SIG-M5 treated with dmso at 0.1 percent for 504 hours (cell line): Measurements from ENCODE around the gene GPR176.
"Not testable (repeated sequence)": the region's sequence is repeated elsewhere in the genome, so short reads cannot be mapped to it uniquely, and the experiment has no call there.

Experiments used
- DNase-seq: peaks from one replicate; lab custom pipeline; 2025; ENCODE audit not compliant: unreplicated experiment; lab: John Stamatoyannopoulos, UW

The GPR176 gene

DNA sequence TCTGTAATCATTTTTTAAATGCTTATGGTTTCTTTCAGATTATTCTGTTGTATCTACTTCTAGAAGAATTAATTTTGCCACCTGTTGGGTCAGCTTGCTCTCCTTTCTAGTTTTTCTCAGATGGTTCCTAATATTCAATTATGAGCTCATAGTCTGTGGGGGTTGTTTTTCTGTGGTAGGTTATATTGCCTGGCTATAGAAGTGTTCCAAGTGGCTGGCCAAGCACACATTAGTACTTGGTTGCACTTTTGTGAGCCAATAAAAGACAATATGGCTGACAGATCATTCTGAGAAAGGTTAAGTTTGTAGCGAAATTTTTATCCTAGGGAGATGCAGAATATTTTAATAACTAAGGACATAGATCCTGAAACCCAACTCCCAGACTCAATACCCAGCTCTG lies 105.6 kb downstream of the GPR176 start:
- no peak for DNase-seq

DNA sequence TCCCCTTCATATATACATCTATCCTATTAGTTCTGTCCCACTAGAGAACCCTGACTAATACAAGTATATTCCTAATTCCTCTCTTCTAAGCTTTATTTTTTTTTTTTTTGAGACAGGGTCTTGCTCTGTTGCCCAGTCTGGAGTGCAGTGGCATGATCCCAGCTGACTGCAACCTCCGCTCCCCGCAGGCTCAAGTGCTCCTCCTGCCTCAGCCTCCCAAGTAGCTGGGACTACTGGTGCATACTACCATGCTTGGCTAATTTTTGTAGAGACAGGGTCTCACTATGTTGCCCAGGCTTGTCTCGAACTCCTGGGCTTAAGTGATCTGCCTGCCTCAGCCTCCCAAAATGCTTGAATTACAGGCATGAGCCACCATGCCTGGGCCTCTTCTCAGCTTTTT lies 107.4 kb downstream of the GPR176 start:
- DNase-seq, result not testable (repeated sequence)

DNA sequence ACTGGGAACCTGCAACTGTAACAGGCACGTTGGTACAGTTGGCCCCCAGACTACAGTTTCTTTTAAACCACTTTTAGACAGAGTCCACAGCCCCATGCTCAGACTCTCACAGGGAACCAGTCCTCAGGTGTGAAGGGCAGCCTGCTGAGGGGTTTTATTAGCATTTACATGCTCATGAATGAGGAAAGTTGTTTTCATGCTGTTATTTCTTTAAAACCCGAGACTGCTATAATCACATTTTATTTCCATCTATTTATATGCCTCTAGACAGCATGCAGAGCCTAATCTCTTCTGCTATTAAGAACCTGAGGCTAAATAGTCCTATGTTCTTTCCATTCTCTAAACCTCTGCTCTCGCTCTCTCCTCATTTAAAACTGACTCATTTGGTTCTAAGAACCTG lies 111.2 kb downstream of the GPR176 start:
- DNase-seq, result no peak

DNA sequence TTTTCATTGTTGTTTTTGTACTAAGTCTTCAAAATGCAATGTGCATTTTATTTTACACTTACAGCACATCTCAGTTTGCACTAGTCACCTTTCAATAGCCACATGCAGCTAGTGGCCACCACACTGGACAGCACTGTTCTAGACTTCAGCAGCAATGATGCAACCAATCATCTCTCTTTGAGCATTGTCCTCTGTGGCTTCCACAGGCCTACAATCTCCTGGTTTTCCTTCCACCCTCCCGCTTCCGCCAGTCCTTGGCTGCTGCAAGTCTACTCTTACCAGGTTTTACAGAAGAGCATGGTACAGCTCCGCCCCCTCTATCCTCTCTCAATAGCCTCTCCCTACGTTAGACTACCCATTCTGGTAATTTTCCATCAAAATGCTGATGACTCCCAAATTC lies 112.3 kb downstream of the GPR176 start:
- DNase-seq, result no peak

DNA sequence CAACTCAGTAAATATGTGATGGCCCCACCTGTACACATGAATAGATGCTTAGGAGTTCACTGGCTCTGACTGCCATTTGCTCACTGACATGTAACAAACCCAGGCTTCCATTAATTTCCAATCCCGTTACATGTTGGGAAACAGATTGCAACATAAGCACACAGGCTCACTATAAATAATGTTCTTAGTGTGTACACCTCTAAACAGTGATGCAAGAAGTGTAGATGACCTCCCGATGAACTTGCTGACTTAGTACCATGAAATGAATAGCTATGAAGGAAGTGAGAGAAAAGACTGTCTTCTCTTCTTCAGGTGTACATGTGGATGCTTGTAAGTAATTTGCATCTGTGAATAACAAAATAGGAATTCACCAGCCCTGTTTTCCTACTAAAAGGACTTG lies 116.0 kb downstream of the GPR176 start:
- DNase-seq, result peak; percentile 74

DNA sequence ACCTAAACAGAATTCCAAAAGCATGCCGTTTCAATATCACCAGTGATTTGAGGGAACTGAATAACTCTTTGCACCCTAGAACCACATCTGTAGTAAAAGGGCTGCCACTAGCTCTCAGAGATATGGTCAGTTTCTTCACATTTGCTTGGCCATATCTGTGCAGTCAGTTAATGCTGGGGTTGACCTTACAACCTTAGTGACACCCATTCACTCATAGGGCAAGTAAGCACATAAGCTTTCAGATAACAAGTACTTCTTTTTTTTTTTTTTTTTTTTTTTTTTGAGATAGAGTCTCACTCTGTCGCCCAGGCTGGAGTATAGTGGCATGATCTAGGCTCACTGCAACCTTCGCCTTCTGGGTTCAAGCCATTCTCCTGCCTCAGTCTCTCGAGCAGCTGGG lies 117.0 kb downstream of the GPR176 start:
- no peak for DNase-seq

DNA sequence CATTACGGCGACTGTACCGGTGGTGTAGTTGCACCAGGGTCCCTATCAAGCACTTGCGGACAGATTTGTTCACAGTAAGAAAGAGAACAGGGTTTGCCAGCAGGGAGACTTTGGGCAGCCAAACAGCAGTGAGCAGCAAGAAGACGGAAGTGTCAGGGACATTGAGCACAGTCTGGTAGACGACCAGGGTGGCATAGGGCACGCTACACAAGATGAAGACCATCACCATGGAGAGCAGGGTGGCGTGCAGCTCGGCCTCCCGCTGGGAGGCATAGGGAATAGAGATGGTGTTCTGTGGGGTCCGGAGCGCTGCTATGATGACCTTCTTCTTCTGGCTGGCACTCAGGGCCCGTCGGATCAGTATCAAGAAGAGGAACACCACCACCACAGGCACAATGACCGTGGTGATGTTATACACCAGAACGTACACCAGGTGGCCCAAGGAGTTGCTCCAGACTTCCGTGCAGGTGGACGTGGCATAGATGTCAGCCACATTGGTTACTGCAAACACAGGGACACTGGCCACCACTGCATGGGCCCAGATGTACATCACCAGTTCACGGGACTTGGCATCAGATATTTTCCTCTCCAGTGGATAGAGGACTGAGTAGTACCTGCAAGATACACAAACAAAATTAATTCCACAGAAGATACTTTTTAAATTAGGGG lies 118.3 kb downstream of the GPR176 start:
- no peak for DNase-seq

DNA sequence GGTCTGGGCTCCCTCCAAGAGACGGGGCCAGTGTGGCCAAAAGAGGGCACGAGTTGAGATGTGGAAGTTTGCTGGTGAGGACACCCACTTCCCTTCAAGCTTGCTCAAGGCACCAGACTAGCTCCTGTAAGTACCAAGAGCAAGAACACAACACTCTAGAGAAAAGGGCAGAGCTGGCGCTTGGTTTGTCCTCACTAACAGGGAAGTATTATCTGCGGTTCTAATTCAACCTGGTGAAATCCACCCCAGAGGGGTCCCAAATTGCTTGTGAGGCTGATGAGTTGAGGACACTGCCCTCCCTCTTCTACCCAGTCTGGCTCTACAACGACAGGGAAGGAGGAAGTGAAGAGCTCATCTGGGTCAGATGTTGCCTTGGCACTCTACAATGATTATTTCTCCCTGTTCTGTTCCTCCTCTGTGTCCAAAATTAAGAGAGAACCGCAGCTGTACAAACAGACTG lies 120.5 kb downstream of the GPR176 start:
- DNase-seq, result peak; percentile 51

DNA sequence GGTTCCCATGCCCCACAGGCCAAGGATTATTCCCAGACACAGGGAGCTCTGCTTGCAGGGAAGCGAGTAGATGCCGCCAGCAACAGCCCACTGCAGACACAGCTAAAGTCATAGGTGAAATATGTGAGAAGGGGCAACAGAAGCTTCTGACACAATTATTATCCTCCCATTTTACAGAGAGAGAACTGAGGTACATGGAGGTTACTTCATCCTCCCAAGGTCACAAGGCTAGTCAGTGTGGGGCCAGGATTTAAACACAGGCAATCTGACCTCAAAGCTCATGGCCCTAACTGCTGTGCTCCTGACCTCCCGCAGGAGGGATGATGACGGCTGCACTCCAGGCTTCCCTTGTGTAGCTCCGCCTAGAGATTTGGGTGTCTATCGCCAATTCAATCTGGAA lies 121.7 kb downstream of the GPR176 start:
- no peak for DNase-seq

DNA sequence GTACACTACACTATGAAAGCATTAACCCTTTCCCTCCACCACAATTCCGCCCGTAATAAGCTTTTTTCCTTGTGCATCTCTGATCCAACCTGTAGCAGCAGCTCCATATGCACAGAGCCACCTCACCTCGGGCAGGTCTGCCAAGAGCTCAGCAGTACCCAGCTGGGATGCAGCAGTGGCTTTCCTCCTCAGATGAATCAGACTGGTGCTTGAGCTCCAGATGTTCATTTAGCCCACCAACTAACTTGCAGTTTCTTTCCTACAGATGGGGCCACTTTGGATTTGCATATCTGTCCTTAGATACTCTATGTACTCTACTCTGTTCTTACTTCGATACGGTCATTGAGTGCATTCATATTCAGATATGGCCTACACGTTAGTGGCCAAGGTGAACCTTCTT lies 122.7 kb downstream of the GPR176 start:
- DNase-seq, result no peak

DNA sequence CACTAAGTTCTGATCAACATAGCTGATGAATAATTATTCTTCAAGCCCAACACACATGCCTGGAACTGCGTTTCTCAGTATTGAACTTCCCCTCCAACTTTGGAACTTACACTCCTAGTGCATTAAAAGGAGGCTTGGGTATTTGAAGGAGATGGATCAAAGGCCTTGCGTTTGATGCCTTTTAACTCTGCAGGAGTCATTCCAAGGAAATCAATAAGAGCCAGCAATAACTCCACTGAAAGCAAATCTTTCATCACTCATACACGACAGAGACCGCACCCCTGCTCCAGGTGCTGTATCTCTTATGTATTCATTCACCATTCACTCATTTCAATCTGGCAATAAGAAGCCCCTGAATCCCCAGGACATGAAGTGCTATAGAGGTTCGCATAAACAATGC lies 123.5 kb downstream of the GPR176 start:
- DNase-seq, result no peak

DNA sequence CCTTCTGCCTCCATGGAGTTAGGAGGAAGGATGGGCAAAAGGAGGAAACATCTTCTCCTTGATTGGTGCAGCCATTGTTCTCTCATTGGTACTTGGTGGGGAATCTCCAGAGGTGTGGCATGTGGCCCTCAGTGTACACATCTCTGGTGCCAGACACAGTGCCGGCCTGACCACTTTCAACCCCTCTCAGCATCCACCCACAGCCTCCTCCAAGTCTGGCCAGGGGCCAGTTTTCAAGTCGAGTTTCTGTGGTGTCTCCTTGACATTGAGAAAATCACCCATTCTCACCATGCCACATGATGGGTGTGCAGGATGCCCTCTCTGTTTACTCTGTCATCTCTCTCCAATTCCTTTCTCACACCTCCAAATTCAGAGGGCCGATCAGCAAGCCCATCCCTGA lies 124.6 kb downstream of the GPR176 start:
- no peak for DNase-seq

DNA sequence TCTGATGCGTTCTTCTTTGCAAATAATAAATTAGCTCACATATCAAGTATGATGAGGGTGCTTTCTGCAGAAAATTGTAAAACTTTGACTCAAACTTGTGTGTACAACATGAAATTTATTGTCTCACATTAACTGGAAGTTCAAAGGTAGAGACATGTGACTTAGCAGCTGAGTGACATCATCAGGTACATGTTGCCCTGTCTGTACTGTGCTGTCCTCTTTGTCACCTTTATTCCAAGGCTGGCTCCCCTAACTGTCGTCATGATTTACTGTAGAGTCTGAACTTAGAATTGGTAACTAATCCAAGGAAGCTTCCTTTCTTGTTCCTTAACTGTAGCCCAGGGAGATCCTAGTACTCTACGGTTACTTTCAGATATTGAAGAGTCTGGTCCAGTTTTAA lies 125.1 kb downstream of the GPR176 start:
- DNase-seq, result no peak

DNA sequence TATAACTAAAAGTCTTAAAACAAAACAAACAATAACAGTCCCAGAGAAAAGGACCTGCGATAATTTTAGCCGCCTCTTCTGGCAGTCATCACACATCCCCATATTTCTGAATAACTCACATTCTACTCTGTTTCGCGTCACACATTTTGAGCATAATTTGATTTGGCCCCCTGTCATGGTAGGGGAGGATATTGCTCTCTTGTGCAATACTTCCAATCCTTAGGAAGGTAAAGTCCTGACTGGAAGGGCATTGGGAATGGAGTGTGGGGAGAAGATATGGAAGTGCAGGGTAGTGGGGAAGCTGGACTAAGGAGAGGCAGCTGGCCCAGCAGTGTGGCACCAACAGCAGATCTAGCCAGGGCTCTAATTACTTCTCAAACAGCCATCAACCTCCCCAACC lies 126.1 kb downstream of the GPR176 start:
- DNase-seq, result no peak

DNA sequence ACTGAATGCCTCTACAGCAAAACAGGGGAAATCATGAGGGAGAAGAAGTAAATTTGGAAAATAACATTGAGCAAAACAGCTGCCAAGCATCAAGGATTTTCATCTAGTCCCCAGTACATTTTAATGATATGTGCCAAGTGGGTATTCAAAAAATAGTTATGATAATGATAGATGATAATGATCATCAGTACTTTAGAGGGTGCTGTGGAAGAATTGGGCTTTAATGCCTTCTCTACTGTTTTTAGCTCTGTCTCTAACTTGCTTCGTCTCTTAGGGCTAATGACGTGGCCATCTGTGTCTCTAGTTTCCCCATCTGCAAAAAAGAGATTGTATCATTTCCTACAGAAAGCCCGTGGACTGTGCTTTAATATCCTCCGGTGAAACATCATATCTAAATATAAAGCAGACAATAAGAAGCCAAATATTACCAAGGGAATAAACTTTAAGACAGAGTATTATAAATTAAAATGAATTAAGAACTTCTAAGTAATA lies 127.2 kb downstream of the GPR176 start:
- DNase-seq, result no peak

DNA sequence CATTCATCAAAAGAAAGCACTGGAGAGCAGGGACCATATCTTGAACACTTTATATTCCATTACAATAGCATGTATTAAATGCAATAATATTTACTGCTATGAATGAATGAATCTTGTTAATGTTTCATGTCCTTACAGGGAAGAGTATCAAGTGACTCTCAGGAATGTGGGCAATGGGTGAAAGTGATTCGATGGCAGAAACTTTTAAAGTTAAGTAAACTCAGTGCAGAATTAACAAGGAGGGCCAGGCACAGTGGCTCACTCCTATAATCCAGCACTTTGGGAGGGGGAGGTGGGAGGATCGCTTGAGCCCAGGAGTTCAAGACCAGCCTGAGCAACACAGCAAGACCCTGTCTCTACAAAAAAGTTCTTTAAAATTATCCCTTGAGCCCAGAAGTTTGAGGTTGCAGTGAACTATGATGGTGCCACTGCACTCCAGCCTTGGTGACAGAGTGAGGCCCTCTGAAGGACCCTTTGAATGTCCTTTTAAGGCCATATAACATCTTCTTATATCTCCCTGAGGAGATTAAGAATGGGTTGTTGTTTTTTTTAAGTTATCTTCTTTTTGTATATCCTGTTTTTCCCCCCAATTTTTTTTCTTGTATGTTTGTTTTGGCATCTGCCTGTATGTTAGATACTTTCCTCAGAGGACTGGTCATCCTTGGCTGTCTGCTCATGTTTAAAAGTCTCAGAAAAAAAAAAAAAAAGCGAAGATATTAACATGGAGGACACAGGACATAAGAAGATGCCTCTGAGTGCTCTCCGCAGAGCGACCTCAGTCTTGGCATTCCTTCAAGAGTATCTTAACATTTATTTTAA lies 127.8 kb downstream of the GPR176 start:
- no peak for DNase-seq

DNA sequence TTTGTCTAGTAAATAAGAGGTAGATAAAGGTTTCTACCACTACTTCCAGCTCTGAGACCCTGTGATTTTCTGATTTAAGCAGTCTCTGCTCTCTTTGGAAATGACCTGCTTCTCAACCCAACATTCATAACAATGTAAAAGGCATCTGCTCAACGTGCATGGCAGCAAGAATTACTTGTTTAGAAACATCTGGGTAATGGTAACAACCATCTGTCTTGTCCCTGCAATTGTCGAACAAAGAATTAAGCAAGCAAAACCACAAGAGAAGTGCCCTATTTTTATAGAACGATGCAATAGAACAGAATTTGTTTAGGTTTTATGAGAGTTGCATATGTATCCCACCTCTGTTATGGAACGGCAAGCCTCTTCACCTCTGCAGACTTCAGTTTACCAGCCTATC lies 130.3 kb downstream of the GPR176 start:
- peak; percentile 46 for DNase-seq

DNA sequence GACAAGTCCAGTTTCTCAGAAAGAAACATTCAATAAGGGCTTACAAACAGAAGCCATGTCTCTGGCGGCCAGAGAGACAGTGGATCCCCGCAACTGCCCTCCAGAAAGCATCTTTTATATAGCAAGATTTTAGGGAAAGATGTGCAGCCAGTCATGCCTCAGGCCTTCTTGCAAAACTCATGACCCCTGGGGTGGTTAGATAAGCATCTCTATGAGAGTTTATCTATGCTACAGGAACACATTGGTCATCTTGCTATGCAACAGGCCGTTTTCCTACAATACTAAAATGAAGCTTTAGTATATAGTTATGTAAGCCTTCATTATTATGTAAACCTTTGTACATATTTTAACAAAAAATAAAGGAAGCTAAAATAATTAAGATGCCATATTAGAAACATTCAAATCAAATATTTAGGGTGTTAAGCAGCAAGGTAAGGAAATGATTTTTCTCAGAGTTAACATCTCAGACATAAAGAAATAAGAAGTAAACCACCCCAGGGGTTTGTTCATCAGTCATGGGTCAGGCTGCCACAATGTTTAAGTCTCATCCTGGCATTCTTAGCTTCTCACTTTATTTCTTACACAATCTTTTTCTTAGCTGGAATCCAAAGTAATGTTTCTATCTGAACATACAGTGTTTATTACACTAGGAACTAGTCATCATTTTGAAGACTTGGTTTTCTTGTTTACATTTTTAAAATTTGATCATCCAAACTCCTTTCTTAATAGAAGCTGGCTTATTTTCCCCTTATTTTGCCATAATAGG lies 131.1 kb downstream of the GPR176 start:
- no peak for DNase-seq

DNA sequence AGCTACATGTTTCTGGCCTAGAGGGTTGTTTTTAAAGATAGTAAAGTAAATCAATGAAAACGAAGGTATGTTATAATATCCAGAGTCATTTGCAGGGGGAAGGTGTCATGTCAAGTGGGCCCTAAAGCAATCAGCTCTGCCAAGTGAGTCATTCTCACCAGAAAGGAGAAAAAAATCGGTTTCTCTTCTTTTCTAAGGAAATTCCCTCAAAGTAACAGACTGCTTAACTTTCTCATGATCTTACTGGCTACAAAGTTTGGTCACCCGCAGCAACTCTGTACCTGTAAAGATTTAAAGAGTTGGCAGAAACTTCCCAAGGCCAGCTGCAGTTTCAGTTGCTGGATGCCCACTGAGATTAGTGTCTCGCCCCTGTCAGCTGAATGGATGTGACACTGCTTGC lies 132.0 kb downstream of the GPR176 start:
- DNase-seq, result no peak

DNA sequence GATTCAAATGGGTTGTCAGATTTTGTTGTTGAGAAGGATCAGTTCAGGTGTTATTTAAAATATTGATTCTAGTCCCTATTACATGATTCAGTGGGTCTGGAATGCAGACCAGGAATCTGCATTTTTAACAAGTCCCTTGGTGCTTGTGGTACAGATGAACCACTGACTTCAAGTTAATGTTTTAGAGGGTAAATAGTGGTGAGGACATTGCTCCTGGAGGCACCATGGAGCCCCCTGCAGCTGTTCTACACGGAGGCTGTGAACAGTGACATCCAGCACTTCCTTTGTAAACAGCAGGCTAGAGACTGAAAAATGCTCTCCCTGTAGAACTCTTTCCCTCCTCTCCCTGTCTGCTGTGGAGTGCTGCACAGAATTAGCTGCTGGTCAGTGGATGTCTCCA lies 132.6 kb downstream of the GPR176 start:
- no peak for DNase-seq

DNA sequence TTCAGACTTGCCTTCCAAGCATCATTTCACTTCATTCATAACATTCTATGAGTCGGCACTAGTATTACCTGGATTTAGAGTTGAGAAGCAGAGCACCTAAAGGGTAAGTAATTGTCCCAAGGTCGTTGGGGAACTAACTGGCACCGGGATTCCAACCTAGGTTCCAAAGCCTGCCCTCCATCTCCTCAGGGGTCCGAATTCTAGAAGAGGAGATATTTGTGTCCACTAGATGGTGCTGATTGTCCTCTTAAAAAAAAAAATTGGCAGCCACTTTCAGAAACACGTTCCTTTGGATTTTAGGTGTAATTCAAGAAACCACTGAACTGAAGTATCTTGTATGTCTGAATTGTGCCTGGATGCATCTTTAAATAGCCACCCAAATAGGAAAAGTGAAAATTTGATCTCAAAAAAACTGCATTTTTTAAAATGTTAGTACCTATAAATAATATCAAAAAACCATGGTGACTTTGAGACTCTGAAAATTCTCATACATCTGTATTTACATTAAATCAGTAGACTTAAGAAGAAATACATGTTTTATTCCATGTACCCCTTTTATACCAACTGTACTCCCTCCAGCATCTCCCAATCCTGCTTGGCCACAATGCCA lies 133.5 kb downstream of the GPR176 start:
- peak; percentile 71 for DNase-seq
